SU-DHL-6 (cell line): ENCODE measurements around the gene LDHAL6B.

ENCODE experiments used
- H2AFZ ChIP-seq: fragments of 200-600 bp; sonication (generic); 2 replicates; pipeline ENCODE4 v1.6.1; 2014; ENCODE audit warnings: low read depth, mild to moderate bottlenecking, moderate library complexity, mixed read lengths, antibody characterized with exemption, low read length; ENCODE audit not compliant: severe bottlenecking
- H3F3A ChIP-seq: fragments of 200-600 bp; shearing (Covaris generic); 2 replicates; pipeline ENCODE4 v1.6.0; 2016; ENCODE audit warnings: antibody characterized with exemption, mild to moderate bottlenecking; ENCODE audit not compliant: insufficient read depth
- H3K27ac ChIP-seq: fragments of 200-600 bp; sonication (generic); 2 replicates; pipeline ENCODE4 v1.5.1; 2016; ENCODE audit warnings: low read depth, mild to moderate bottlenecking, low read length, moderate library complexity, mixed read lengths
- H3K27me3 ChIP-seq: fragments of 200-600 bp; sonication (generic), shearing (Covaris generic); 2 replicates; pipeline ENCODE4 v1.6.0; 2014; ENCODE audit warnings: mild to moderate bottlenecking, low read length
- H3K36me3 ChIP-seq: fragments of 200-600 bp; sonication (generic); 2 replicates; pipeline ENCODE4 v1.6.1; 2014; ENCODE audit warnings: mild to moderate bottlenecking, low read length, mixed read lengths
- H3K4me2 ChIP-seq: fragments of 300-600, 200-600 bp; shearing (Covaris generic), sonication (generic); 2 replicates; pipeline ENCODE4 v1.6.0; 2014; ENCODE audit warnings: low read length, low read depth, mild to moderate bottlenecking; ENCODE audit not compliant: poor library complexity, severe bottlenecking
- H3K4me3 ChIP-seq: fragments of 200-600 bp; sonication (generic); 2 replicates; pipeline ENCODE4 v1.5.1; 2014; ENCODE audit warnings: antibody characterized with exemption, low read length, mild to moderate bottlenecking, mixed read lengths; ENCODE audit not compliant: insufficient read depth, poor library complexity, severe bottlenecking
- H3K79me2 ChIP-seq: fragments of 200-600 bp; sonication (generic); 2 replicates; pipeline ENCODE4 v1.6.1; 2014; ENCODE audit warnings: mild to moderate bottlenecking, low read length, moderate library complexity; ENCODE audit not compliant: insufficient read depth
- H3K9ac ChIP-seq: fragments of 200-600 bp; sonication (generic); 2 replicates; pipeline ENCODE4 v1.7.0; 2014; ENCODE audit warnings: mild to moderate bottlenecking, low read length
- H3K9me2 ChIP-seq: fragments of 200-600 bp; sonication (generic); replicated peaks from 2 replicates; pipeline ENCODE4 v1.6.1; 2014; ENCODE audit warnings: low read length; ENCODE audit not compliant: insufficient read depth
- H3K9me3 ChIP-seq: fragments of 200-600 bp; sonication (generic); 2 replicates; pipeline ENCODE4 v1.6.1; 2014; ENCODE audit warnings: low read length, mixed read lengths; ENCODE audit not compliant: insufficient read depth
- H4K20me1 ChIP-seq: fragments of 200-600 bp; sonication (generic); 2 replicates; pipeline ENCODE4 v1.6.1; 2014; ENCODE audit warnings: low read depth, mild to moderate bottlenecking, antibody characterized with exemption, low read length, moderate library complexity, mixed read lengths
- CTCF ChIP-seq: fragments of 200-600 bp; sonication (generic); IDR thresholded peaks from one replicate; pipeline ENCODE4 v1.5.1; 2017; ENCODE audit warnings: antibody characterized with exemption, mild to moderate bottlenecking, low read length, moderate library complexity; ENCODE audit not compliant: insufficient read depth, poor library complexity, severe bottlenecking
- EZH2phosphoT487 ChIP-seq: fragments of 200-600 bp; sonication (generic), shearing (Covaris generic); conservative IDR thresholded peaks from 2 replicates; pipeline ENCODE4 v1.6.1; 2018; ENCODE audit warnings: mild to moderate bottlenecking, antibody characterized with exemption, low read length, moderate library complexity, mixed read lengths

Gene LDHAL6B

DNA sequence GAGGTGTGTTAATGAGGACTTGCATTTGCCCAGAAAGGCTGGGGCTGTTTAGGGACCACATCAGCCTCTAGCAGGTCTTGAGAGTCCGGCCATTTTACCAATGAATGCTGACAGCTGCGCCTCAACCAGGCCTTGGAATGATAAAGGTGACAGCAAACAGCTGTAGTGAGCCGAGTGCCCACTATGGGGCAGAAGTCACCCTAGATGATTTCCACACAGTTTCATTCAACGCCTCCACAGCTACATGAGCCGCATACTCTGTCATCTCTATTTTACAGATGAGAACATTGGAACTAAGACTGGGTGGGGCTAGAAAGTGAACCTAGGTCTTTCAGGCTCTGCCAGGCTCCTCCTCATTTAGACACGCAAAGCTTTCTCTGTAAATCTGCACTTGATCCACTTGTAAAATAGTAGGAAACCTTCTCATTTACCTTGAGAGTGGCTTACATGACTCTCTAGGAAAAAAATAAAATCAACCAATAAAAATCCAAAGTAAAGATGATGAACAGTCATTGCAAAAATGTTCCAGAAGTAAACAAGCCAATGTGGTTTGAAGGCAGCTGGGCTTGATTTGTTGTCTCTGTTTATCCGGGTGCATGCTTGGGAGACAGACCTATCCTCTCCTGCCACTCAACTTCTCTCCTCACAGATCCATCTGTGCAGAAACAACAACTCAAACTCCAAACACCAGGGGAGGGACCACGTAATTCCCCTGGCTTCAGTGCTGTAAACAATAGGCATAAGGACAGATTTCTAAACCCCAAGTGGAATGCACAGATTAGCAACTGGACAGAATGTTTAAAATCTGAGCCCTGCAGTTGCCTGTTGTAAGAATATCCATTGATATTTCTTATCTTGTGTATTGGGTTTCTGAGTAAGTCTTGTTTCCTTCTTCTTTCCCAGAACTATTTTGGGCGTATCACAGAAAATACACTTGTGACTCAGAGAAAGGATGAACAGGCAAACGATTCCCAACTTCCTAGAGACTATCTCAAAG is 31.5 kb upstream of the LDHAL6B start:
- Histone ChIP-seq H3K79me2 (no peaks in the 10 kb centered on the region), H3K9me2 (no peaks in the 10 kb centered on the region), H3K4me2 (no peak overlapping the region), H3F3A (peaks cover 23% of the 10 kb centered on the region), H3K27ac (no peak overlapping the region), H3K9ac (no peak overlapping the region), H3K27me3 (no peaks in the 10 kb centered on the region), H3K9me3 (no peaks in the 10 kb centered on the region), H2AFZ (no peak overlapping the region), H3K4me3 (no peak overlapping the region), H4K20me1 (no peaks in the 10 kb centered on the region), H3K36me3 (peaks cover 72% of the 10 kb centered on the region)
- TF ChIP-seq CTCF (peak; percentile 26), EZH2phosphoT487 (no peak)

DNA sequence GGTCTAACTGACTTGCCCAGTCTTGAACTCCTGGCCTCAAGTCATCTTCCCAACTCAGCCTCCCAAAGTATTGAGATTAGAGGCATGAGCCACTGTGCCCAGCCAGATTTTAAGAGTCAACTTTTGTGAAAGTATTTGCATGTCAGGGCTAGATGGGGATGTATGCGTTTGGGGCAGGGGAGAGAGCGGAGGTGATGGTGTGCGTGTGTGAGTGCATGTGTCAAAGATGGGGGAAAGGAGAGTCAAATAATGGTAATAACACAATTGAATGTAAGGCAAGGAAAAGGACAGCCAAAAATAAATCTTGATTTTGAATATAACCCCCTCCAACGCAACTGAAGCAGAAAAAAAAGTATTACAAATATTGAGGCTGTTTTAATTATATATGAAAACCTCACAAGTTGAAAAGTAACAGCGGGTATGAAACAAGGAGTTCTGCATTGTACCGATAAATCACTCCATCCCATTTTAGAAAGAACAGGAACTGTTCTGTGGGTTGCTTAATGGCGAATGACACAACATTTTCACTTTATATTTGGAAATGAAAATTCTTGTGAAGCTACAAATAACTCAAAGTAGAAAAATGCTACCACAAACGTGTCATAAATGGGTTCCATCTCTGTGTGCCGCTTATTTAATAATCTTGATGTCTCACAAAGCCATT is 29.9 kb upstream of the LDHAL6B start:
- no peaks in the 10 kb centered on the region for H3K79me2 ChIP-seq
- H3K9me2 ChIP-seq, result no peaks in the 10 kb centered on the region
- no peak overlapping the region for H3K27ac ChIP-seq
- no peak overlapping the region for H3K4me2 ChIP-seq
- H4K20me1 ChIP-seq, result no peaks in the 10 kb centered on the region
- H3K9me3 ChIP-seq, result no peaks in the 10 kb centered on the region
- no peak overlapping the region for H2AFZ ChIP-seq
- no peaks in the 10 kb centered on the region for H3K27me3 ChIP-seq
- H3K4me3 ChIP-seq, result no peak overlapping the region
- peaks cover 70% of the 10 kb centered on the region for H3K36me3 ChIP-seq
- no peak overlapping the region for H3K9ac ChIP-seq
- no peak for TF ChIP-seq CTCF
- TF ChIP-seq EZH2phosphoT487, result no peak
- H3F3A ChIP-seq, result peaks cover 20% of the 10 kb centered on the region

DNA sequence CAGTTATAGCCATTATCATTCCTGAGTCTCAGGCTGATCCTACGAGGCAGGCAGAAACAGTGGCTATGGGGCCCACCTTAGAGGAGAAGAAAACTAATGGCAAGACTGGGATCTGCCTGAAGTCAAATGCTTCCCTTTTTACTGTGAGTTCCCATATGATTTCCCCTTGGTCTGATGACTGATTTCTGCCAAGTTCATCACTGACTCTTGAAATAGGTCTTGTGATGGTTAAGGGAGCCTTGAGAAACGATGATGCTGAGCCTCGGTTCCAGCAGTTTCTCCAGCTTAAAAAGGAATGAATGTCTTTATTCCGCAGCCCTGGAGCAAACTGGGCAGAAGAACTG is 29.4 kb upstream of the LDHAL6B start:
- no peak overlapping the region for H3K4me2 ChIP-seq
- H3K79me2 ChIP-seq, result no peaks in the 10 kb centered on the region
- H3K27me3 ChIP-seq, result no peaks in the 10 kb centered on the region
- peaks cover 22% of the 10 kb centered on the region for H3F3A ChIP-seq
- no peaks in the 10 kb centered on the region for H4K20me1 ChIP-seq
- H3K27ac ChIP-seq, result no peak overlapping the region
- H3K36me3 ChIP-seq, result peaks cover 74% of the 10 kb centered on the region
- H3K9me3 ChIP-seq, result no peaks in the 10 kb centered on the region
- H3K4me3 ChIP-seq, result no peak overlapping the region
- H3K9me2 ChIP-seq, result no peaks in the 10 kb centered on the region
- no peak overlapping the region for H2AFZ ChIP-seq
- TF ChIP-seq EZH2phosphoT487 (no peak), CTCF (no peak)
- H3K9ac ChIP-seq, result no peak overlapping the region
